Purkinje cell (primary cell): ENCODE measurements around the gene DCAF8. TPM values are rescaled to one million over a fixed set of nuclear protein-coding genes. Genes with fewer than 3 reads are reported as not detected.

Experiments
- polyA plus RNA-seq: library from polyadenylated mRNA; unstranded; fragments of >200 nt; fragmentation: Nextera tagmentation; gene quantifications from 2 replicates; pipeline ENCODE4 v1.2.1, GENCODE V29; 2014

Gene DCAF8
- 39.7 and 44.8 TPM in 2 replicates for polyA plus RNA-seq

GRCh38 chr1:160261893-160262794 is at the start of gene DCAF8:
TSS of gene DCAF8 (minus strand) at chr1:160262549. CDS start at chr1:160244008, 18,541 bp downstream.

DNA sequence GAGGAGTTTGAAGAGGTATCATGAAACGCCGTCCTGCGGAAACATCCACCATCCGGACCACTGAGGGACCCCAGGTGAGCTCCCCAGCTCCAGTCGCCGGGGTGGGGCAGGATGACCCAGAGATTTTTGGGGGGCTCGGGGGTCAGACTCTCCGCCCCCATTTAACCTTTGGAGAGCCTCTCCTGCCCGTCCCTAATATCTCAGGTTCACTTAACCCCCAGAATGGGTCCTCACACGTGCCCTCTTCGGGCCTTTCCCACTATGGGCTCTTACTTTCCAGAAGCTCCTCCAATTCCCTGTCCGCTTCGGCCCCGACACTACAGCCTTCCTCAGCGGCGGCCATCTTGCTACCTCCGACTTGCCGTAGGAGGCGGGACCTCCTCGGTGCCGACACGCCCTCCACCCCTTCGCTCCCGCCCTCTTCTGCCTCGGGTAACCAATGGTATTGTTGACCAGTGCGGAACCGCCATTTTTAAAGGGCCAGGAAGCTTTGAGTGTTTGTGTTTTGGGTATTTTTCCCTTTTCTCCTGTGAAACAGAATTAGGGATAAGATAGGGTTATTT is 22.5 kb upstream of the DCAF8 start, which contains the start of gene PEX19:
Gene PEX19 (minus strand): TSS at position 352 of the 563 bp plus-strand sequence. CDS start 9 bp downstream, at position 343.

GRCh38 chr1:160205242-160206035 is 56.9 kb downstream of the DCAF8 start, which contains the start of gene PEA15:
TSS of gene PEA15 (plus strand) at chr1:160205384. CDS start at chr1:160211545, 6,161 bp downstream.

GRCh38 chr1:160189649-160190625 is 72.4 kb downstream of the DCAF8 start, which contains the start of gene CASQ1:
TSS of gene CASQ1 (plus strand) at chr1:160190575. CDS start at chr1:160190752, 177 bp downstream.

Other genes with a start within 250 kb of the DCAF8 start
- gene PIGM, start 230.6 kb downstream of the DCAF8 start, polyA plus RNA-seq = 8.0 and 10.7 TPM in 2 replicates
- 17.9 and 18.7 TPM in 2 replicates for gene KCNJ10, start 192.4 kb downstream of the DCAF8 start, polyA plus RNA-seq
- 12.2 and 16.6 TPM in 2 replicates for gene KCNJ9, start 181.0 kb downstream of the DCAF8 start, polyA plus RNA-seq
- gene IGSF8, start 163.9 kb downstream of the DCAF8 start, polyA plus RNA-seq = 6.4 and 17.5 TPM in 2 replicates
- 60.5 and 65.4 TPM in 2 replicates for gene ATP1A2, start 146.8 kb downstream of the DCAF8 start, polyA plus RNA-seq
- gene ATP1A4, start 110.9 kb downstream of the DCAF8 start, polyA plus RNA-seq = not detected in 2 replicates
- gene CASQ1, start 72.0 kb downstream of the DCAF8 start, polyA plus RNA-seq = 3.3 and 18.4 TPM in 2 replicates
- 95.5 and 102 TPM in 2 replicates for gene PEA15, start 57.2 kb downstream of the DCAF8 start, polyA plus RNA-seq
- gene PEX19, start 22.6 kb upstream of the DCAF8 start, polyA plus RNA-seq = 19.3 and 21.9 TPM in 2 replicates
- gene COPA, start 80.7 kb upstream of the DCAF8 start, polyA plus RNA-seq = 54.6 and 87.0 TPM in 2 replicates
- 45.3 and 55.4 TPM in 2 replicates for gene NCSTN, start 80.8 kb upstream of the DCAF8 start, polyA plus RNA-seq
- 1.7 and 4.6 TPM in 2 replicates for gene NHLH1, start 104.5 kb upstream of the DCAF8 start, polyA plus RNA-seq
- not detected in 2 replicates for gene VANGL2, start 138.0 kb upstream of the DCAF8 start, polyA plus RNA-seq